CD4-positive, alpha-beta T cell treated with Interleukin-21 for 1 hour (primary cell): ENCODE data around the gene ZMYND15.
A peak's percentile ranks its signal among the peaks of the same experiment; 100 is the strongest.
"Not testable (repeated sequence)": the region's sequence is repeated elsewhere in the genome, so short reads cannot be mapped to it uniquely, and the experiment has no call there.

Experiments
- DNase-seq: peaks from one replicate; pipeline ENCODE4 v3.0.0-alpha.2; 2020

The ZMYND15 gene, protein sequence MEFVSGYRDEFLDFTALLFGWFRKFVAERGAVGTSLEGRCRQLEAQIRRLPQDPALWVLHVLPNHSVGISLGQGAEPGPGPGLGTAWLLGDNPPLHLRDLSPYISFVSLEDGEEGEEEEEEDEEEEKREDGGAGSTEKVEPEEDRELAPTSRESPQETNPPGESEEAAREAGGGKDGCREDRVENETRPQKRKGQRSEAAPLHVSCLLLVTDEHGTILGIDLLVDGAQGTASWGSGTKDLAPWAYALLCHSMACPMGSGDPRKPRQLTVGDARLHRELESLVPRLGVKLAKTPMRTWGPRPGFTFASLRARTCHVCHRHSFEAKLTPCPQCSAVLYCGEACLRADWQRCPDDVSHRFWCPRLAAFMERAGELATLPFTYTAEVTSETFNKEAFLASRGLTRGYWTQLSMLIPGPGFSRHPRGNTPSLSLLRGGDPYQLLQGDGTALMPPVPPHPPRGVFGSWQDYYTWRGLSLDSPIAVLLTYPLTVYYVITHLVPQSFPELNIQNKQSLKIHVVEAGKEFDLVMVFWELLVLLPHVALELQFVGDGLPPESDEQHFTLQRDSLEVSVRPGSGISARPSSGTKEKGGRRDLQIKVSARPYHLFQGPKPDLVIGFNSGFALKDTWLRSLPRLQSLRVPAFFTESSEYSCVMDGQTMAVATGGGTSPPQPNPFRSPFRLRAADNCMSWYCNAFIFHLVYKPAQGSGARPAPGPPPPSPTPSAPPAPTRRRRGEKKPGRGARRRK

DNA sequence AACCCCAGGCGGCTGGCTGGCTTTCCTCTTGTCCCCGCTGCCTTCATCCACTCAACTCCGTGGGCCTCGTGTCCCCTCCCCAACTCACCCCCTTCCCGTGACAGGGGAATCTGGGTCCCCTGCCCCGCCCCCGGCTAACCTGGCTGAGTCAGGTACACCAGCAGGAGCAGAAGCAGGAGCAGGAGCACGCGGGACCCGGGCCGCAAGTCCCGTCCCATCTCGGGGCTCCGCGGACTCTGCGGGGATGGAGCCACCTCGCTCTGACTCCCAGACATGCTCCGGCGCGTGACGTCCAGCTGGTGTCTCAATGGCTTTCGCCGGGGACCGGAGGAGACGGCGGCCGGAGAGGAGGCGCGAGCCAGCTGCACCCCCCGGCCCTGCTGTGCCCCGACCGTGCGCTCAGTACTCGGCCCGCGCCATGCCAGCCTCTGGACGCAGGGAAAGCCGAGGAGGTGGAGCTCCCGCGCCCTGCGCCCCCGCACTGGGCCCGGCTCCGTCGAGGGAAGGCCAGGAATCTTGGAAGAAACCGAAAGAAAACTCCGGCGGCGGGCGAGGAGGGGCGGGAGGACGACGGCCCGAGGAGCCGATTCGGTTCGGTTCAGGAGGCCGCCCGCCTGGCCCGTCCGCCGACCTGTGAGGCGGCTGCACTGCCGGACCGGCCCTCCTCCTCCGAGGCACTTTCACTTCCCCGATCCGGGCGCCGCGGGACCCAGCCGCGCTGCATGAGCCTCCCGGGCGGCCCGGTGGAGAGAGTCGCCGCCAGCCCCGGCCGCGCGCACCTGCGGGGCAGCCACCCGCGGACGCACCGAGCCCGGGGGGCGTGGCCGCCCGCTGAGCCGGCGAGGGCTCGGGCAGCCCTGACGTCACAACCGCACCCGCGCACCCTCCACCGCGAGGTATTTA, at the start of gene ZMYND15, which contains the start of gene CXCL16:
TSS of gene ZMYND15 (plus strand) at position 712 of the 903 bp plus-strand sequence. CDS start 716 bp downstream, outside the sequence.
TSS of gene CXCL16 (minus strand) at position 807 of the 903 bp plus-strand sequence. CDS start at position 218, 589 bp downstream.
- peak; percentile 75 for DNase-seq

DNA sequence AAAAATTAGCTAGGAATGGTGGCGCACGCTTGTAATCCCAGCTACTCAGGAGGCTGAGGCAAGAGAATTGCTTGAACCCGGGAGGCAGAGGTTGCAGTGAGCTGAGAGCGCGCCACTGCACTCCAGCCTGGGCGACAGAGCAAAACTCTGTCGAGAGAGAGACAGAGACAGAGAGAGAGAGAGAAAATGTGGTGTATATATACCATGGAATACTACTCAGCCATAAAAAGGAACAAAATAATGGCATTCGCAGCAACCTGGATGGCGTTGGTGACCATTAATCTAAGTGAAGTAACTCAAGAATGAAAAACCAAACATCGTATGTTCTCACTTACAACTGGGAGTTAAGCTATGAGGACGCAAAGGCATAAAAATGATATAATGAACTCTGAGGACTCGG, 49.8 kb upstream of the ZMYND15 start:
- not testable (repeated sequence) for DNase-seq

DNA sequence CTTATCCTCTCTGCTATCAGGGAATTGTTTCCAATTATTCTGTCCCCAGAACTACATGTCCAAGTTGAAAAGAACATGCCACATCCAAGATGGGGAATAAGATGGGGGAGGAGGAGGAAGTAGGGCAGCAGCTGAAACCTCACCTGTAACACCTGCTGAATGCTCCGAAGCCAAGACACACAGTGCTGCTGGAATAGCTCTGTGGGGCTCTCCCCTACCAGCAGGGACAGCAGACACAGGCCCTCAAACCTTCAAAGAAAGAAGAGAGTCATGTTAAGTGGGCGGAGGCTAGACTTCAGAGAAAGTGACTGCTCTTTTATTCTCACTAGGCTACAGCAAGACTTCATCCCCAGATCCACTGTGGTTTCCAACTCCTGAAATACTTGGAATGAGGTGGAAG, 48.9 kb upstream of the ZMYND15 start:
- no peak for DNase-seq

DNA sequence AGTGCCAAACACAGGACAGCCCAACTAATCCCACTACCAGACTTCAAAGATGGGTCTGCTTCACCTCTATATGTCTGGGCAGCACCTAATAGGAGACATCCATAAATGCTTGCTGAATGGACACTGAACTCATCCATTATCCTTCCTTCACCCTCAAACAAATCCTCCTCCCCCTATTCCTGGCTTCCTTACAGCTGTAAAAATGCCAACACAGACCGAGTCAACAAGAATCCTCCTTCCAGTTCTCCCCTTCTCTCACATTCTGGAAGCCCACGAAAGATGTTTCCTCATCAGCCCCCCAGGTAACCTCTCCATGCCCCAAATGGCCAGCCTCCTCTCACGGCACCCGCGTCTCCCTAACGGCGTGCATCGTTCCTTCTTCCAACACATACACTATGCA, 47.9 kb upstream of the ZMYND15 start:
- no peak for DNase-seq

DNA sequence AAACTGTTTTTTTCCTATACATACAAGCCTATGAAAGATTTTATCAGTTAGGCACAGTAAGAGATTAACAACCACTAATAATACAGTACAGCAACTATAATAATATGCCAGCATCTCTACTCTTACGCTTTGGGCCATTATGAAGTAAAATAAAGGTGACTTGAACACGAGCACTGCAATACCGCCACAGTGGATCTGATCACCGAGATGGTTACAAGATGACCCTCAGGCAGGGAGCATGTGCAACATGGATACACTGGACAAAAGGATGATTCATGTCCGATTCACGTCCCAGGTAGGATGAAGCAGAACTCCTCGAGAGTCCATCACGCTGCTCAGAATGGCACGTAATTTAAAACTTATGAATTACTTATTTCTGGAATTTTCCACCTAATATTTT, 46.2 kb upstream of the ZMYND15 start:
- DNase-seq, result no peak

DNA sequence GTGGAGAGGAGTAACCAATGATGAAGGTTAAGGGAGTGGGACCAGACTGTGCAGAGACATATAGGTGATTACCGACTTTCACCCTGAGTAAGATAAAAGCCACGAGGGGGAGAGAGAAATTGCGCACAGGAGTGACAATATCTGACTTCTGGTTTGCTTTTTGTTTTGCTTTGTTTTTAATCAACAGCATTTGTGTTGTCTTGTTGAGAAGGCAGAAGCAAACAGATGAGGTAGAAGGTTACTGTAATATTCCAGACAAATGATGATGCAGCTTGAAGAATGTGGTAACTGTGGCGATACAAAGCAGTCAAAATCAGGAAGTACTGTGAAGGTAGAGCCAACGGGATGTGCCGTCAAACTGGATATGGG, 43.2 kb upstream of the ZMYND15 start:
- DNase-seq, result peak; percentile 74

DNA sequence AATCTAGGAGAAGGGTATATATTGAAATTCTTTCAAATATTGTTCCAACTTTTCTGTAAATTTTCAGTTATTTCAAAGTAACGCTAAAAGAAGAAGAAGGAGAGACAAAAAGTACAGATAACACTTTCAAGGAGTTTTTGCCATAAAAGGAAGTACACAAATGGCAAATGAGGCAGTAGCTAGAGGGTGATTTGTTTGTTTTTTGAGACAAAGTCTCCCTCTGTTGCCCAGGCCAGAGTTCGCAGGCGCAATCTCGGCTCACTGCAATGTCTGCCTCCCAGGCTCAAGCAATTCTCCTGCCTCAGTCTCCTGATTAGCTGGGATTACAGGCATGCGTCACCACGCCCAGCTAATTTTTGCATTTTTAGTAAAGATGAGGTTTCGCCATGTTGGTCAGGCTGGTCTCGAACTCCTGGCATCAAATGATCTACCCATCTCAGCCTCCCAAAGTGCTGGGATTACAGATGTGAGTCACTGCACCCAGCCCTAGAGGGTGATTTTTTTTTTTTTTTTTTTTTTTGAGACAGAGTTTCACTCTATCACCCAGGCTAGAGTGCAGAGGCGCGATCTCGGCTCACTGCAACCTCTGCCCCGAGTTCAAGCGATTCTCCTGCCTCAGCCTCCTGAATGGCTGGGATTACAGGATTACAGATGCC, 40.1 kb upstream of the ZMYND15 start:
- DNase-seq, result not testable (repeated sequence)

DNA sequence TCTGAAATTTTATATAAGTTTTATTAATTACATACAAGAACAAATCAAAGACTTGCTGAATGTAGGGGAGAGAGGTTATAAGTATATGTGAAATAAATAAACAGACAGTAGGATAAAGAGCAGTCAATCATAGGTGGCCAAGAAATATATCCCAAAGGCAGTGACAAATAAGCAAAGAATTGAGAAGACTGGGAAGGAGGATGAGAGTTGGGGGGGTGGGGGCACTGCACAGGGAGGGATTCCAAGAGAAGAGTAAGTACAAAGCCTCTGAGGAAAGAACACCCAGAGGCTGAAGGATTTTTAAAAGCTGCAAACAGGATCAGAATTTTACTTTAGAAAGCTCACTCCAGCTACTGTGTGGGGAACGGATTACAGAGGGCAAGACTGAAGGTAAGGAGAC, 38.5 kb upstream of the ZMYND15 start:
- DNase-seq, result no peak

DNA sequence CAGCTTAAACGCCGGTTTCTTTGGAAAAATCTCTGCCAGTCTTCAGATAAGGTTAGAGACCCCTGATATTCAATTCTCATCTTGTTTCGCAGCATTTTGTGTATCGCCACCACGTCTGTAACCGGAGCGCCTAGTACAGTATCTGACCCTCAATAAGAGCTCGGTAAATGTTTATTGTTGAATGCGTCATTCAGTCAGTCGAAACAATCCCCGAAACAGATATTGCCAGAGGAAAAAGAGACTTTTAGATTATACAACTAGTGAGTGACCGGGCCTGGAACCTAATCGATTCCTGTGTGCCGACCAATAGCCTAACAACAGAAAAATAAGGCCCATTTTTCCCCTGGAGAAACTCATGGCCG, 36.3 kb upstream of the ZMYND15 start:
- no peak for DNase-seq

DNA sequence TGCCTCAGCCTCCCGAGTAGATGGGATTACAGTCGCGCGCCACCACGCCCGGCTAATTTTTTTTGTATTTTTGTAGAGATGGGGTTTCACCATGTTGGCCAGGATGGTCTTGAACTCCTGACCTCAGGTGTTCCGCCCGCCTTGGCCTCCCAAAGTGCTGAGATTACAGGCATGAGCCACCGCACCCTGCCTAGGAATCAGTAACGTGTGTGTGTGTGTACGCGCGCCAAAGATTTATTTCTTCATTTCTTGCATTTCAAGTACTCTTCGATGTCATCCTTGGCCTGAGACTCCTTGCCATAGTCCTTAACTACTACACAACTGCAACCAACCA, 35.1 kb upstream of the ZMYND15 start:
- DNase-seq, result not testable (repeated sequence)

DNA sequence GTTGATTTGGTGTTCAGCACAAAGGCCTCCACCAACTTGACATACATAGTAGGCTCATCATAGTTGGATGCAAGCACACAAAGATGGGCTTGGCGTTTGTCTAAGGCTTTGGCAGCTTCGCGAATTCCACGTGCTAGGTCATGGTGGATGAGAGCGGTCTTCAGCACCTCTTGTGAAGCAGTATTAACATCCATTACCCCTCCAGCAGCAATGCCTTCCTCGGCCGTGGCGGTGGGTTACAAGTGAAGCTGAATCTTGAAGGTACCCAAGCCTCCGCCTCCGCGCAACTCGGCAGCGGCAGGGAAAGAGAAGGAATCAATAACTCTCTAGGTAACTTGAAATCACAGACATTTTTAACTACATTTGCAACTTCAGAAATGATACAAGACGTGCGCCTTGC, 34.6 kb upstream of the ZMYND15 start:
- no peak for DNase-seq

DNA sequence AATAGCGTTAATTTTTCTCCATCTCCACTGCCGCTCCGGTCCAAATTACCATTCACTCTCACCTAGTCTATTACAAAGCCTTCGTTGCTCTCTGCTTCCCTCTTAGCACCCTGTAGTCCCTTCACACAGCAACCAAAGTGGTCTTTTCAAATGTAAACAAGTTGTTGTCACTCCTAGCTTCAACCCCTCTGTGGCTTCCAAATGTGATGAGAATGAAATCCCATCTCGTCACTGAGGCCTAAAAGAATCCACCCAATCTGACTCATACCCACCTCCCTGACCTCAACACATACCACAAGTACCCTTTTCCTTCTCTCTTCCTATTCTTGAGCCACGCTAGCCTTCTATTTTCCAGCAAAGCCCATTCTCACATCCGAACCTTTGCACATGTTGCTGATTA, 33.5 kb upstream of the ZMYND15 start:
- DNase-seq, result no peak

DNA sequence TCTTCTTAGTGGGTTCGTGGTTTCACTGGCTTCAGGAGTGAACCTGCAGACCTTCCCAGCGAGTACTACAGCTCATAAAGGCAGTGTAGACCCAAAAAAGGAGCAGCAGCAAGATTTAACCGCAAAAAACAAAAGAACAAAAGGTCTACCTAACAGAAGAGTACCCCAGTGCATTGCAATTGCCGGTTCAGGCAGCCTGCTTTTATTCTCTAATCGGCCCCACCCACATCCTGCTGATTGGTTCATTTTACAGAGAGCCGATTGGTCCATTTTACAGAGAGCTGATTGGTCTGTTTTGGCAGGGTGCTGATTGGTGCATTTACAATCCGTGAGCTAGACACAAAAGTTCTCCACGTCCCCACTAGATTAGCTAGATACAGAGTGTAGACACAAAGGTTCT, 31.2 kb upstream of the ZMYND15 start:
- peak; percentile 81 for DNase-seq

DNA sequence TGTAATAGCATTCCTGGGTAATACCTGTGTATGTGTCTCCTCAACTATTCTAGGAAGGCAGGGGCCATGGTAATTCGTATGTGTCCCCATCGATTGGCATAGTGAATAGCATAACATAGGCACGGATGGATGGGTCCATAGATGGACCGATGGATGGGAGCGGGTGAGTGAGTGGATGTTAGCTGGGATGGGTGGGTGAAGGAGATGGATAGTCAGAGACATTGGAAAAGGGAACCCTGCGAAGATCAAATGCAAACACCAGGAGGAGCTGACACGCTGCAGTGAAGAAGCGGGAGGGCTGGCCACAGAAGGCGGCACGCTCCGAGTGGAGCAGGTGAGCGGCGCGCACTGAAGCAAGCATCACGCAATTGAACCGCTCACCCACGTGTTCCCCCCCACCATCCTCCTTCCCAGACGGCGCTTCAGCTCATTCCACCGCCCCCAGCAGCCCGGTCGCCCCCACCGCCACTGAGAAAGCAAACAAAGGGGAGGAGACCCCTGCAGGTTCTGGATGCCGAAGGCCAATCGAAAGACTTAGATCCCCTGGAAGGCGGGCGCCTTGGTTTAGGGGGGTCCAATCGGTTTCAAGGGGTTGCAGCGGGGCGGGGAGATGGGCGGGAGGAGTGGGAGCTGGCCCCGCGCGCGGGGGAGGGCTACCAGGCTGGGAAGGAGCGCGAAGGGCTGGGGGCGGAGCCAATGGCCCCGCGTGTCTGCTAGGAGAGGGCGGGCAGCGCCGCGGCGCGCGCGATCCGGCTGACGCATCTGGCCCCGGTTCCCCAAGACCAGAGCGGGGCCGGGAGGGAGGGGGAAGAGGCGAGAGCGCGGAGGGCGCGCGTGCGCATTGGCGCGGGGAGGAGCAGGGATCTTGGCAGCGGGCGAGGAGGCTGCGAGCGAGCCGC, 29.6 kb upstream of the ZMYND15 start, which contains the start of gene ARRB2:
TSS of gene ARRB2 (plus strand) at position 839 of the 899 bp plus-strand sequence. CDS start 90 bp downstream, outside the sequence.
- peak; percentile 98 for DNase-seq

DNA sequence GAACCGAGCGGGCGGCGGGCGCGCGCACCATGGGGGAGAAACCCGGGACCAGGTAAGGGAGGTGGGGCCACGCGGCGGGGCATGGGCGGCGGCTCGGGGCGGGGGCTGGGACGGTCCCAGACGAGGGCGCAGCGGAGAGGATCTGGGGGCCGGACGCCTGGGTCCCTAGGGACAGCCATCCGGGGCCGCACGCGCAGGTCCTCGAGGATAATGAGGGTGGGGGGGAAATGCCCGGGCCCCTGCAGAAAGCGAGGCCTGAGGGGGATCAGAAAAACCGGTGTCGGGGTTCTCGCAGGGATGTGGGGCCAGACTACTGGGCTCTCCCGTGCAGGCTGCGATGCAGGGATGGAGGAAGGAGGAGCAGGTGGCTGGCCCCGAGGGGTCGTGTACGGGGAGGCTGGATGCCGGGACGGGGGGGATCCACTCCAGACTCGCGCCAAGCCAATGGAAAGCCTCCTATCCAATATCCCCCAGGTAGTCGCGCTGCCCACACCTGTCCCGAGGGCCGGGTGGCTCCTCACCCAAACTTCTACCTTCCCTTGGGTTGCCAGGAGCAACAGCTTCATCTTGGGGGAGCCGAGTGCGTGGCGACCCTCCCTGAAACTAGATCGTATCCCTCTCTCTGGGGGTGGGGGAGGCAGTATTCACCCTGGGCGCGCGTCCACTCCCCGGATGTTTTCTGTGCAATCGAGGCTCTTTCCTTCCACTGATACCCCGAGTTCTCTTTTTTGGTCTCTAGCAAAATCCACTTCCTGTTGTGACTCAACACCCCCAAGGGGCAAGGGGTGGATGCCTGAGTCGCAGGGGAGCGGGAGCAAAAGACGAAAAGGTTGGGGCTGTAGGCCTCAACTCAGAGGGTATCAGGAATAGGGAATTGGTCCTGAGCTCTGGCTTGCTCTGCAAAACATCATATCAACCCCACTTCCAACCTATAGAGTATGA, 28.7 kb upstream of the ZMYND15 start:
- peak; percentile 61 for DNase-seq

DNA sequence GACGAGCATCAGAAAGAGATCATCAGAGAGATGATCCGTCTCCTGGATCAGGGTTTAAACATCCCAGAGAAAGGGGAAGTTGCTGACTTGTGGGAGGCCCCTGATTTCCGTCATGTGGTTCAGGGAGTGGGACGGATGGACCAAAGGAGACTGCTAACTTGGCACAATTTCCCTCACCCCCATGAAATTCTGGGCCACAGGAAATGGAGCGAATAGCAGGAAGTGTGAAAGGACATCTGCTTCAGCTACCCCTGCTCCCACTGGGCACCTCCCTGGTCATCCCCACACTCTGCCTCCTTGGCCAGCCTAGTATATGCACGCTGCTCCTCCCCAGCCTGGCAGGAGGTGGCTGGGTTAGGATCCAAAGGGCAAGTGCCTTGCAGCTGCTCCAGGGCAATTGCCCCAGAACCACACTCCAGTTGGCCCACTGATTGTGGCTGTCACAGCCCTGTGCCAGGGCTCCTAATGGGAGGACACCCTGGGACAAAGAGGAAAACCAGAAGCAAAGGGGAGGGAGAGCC, 27.9 kb upstream of the ZMYND15 start:
- DNase-seq, result no peak

DNA sequence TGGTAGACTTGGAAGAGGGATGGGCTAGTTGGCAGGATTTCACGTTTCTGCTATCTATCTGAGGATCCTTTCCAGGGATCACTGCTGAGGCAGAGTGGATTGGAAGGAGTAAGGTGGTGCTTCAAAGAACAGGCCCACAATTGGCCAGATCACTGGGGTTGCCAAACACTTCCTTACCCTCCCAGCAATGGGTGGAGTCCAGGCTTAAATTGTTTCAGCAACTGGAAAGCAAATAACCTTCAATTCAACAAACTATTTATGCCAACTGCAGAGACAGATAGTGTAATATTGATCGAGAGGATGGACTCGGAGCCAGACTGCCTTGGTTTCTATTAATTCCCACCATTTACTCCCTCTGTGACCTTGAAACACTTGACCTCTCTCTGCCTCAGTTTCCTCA, 27.1 kb upstream of the ZMYND15 start:
- DNase-seq, result no peak

DNA sequence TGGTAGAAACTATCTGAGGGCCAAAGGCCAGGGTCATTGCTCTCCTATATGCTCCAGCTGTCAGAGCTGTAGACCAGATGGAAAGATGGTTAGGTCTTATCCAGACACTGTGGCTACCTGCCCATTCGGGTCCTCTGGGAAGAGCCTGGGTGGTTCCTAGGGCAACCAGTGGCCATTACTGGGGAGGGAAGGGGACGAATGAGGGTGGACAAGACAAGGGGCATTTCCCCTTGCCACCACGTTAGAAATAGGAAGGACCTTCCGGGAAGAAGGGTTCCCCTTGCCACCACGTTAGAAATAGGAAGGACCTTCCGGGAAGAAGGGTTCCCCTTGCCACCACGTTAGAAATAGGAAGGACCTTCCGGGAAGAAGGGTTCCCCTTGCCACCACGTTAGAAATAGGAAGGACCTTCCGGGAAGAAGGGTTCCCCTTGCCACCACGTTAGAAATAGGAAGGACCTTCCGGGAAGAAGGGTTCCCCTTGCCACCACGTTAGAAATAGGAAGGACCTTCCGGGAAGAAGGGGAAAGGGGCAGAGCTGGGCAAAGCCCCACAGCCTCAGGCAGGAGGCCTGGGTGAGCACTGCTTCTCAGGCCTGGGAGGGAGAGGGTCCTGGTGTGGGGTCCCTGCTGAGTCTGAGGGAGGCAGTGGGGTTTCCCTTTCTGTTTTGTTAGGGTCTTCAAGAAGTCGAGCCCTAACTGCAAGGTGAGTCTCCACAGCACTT, 25.1 kb upstream of the ZMYND15 start:
- DNase-seq, result not testable (repeated sequence)

DNA sequence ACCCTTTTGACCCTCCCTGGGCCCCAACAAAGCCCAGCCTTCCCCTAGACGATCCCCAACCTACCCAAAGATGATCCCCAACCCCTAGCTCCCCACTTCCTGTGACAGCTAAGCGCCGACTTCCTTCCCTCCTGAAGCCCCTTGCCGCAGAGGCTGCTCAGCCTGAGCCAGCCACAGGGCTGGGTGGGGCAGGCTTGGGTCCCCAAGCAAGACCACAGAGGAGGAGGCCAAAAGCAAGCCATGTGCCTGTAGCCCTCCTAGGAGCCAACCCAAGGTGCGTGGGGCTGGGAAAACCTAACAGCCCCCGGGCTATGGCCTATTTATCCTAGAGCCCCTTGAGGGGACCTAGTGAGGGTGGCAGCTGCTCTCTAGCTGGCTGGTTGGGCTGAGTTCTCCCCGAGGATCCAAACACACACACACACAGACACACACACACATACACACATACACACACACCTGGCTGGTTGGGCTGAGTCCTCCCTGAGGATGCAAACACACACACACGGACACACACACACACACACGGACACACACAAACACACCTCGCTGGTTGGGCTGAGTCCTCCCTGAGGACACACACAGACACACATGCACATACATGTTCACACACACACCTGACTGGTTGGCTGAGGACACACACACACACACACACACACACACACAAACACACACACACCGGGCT, 24.4 kb upstream of the ZMYND15 start:
- DNase-seq, result peak; percentile 72
